ENCODE data around the gene QSOX1.

- TF ChIP-seq CTCF (IDR thresholded peaks at IDR 0.05 in 4 of 5, conservative IDR thresholded peaks at IDR 0.05 in 1 of 5) (no peak), POLR2A (IDR thresholded peaks at IDR 0.05) (no peak)
These were observed 92.9 kb downstream of the QSOX1 start for GRCh38 chr1:180247580-180247979.
